Neural cell (in vitro differentiated cells): Measurements from ENCODE around the gene ABHD4.

Experiments used
- CTCF ChIP-seq: fragments of 450-650 bp; IDR thresholded peaks from 2 replicates; pipeline ENCODE4 v1.5.1; 2014; ENCODE audit warnings: antibody characterized with exemption, mild to moderate bottlenecking, moderate library complexity; ENCODE audit not compliant: poor library complexity, severe bottlenecking
- EP300 ChIP-seq: fragments of 450-650 bp; conservative IDR thresholded peaks from 2 replicates; pipeline ENCODE4 v1.6.1; 2014; ENCODE audit warnings: antibody characterized with exemption, mild to moderate bottlenecking, moderate library complexity; ENCODE audit not compliant: poor library complexity, severe bottlenecking
- EZH2 ChIP-seq: fragments of 200-600, 300-800 bp; shearing (Covaris generic), sonication (generic); IDR thresholded peaks from 2 replicates; pipeline ENCODE4 v1.6.1; 2014; ENCODE audit warnings: antibody characterized with exemption, low read length, borderline replicate concordance, mild to moderate bottlenecking; ENCODE audit not compliant: insufficient read depth, poor library complexity, severe bottlenecking
- MXI1 ChIP-seq: fragments of 450-650 bp; conservative IDR thresholded peaks from 2 replicates; pipeline ENCODE4 v1.6.1; 2014; ENCODE audit warnings: antibody characterized with exemption, mild to moderate bottlenecking; ENCODE audit not compliant: poor library complexity, severe bottlenecking
- POLR2AphosphoS5 ChIP-seq: IDR thresholded peaks from 2 replicates; pipeline ENCODE4 v1.6.1; 2012
- RAD21 ChIP-seq: fragments of 450-650 bp; conservative IDR thresholded peaks from 2 replicates; pipeline ENCODE4 v1.6.1; 2014; ENCODE audit warnings: antibody characterized with exemption, mild to moderate bottlenecking, moderate library complexity
- REST ChIP-seq: IDR thresholded peaks from 2 replicates; pipeline ENCODE4 v1.6.1; 2012; ENCODE audit warnings: borderline replicate concordance
- SMC3 ChIP-seq: fragments of 450-650 bp; conservative IDR thresholded peaks from 2 replicates; pipeline ENCODE4 v1.6.1; 2014; ENCODE audit warnings: antibody characterized with exemption, mild to moderate bottlenecking, moderate library complexity; ENCODE audit not compliant: poor library complexity
- TAF1 ChIP-seq: IDR thresholded peaks from 2 replicates; pipeline ENCODE4 v1.6.1; 2012; ENCODE audit warnings: low read depth

GRCh38 chr14:22646570-22647254 is 48.6 kb downstream of the ABHD4 start:
- TF ChIP-seq CTCF (no peak), TAF1 (no peak), POLR2AphosphoS5 (no peak), EZH2 (no peak), MXI1 (no peak), RAD21 (no peak), EP300 (no peak), SMC3 (no peak), REST (no peak)
